A549 (cell line): ENCODE results near the gene NLRC5. TPM values are rescaled to one million over a fixed set of nuclear protein-coding genes. Genes with fewer than 3 reads are reported as not detected.

Experiments
- ATAC-seq, 2 experiments: fragments of 200-7000 bp in 1 of 2; fragments of >200 bp in 1 of 2; cut with Nextera tagmentation in 1 of 2; cut with Tn5 transposase in 1 of 2; 3 replicates each; pipeline versions ENCODE4 v1.8.0 to v1.9.1; 2018 to 2020; ENCODE audit warnings: mild to moderate bottlenecking in 1 of 2, moderate library complexity in 1 of 2
- CTCF ChIA-PET: fragments of 300-600 bp; sonication (Branson Sonifier 250); formaldehyde crosslinking; extraction: SDS; loops from one replicate; lab custom pipeline; 2021; ENCODE audit warnings: antibody characterized with exemption, inconsistent platforms; lab: Yijun Ruan, JAX
- POLR2A ChIA-PET: fragments of 350-600 bp; formaldehyde crosslinking; extraction: SDS; loops from one replicate; lab custom pipeline; 2021; ENCODE audit warnings: antibody characterized with exemption, inconsistent platforms; lab: Yijun Ruan, JAX
- DNase-seq, 2 experiments: peaks; one replicate each; pipeline versions ENCODE4 v3.0.0 to v3.0.0-alpha.2; 2011 to 2016; ENCODE audit warnings: low read depth in 1 of 2, low spot score in 1 of 2
- FAIRE-seq: peaks from 2 replicates; lab custom pipeline; 2011; peaks lifted over from hg19 to GRCh38; lab: Jason Lieb, UNC
- H3K27ac ChIP-seq, 2 experiments: fragments of >200 bp; sonication (Bioruptor Twin); formaldehyde crosslinking; 3 replicates each; pipeline ENCODE4 v1.5.1; 2016 to 2017
- H3K4me1 ChIP-seq: fragments of >200 bp; sonication (Bioruptor Twin); formaldehyde crosslinking; 3 replicates; pipeline ENCODE4 v1.6.1; 2016
- H3K4me2 ChIP-seq: fragments of >200 bp; sonication (Bioruptor Twin); formaldehyde crosslinking; 3 replicates; pipeline ENCODE4 v1.6.1; 2016
- H3K4me3 ChIP-seq: fragments of >200 bp; sonication (Bioruptor Twin); formaldehyde crosslinking; 3 replicates; pipeline ENCODE4 v1.5.1; 2016
- H3K9me3 ChIP-seq: fragments of >200 bp; sonication (Bioruptor Twin); formaldehyde crosslinking; 3 replicates; pipeline ENCODE4 v1.6.1; 2016
- BHLHE40 ChIP-seq: IDR thresholded peaks from 2 replicates; pipeline ENCODE4 v1.6.1; 2012; ENCODE audit warnings: low read depth, low read length, inconsistent platforms
- CBX8 ChIP-seq: fragments of 200-600 bp; sonication (generic); IDR thresholded peaks from 2 replicates; pipeline ENCODE4 v1.6.1; 2016
- CHD2 ChIP-seq: fragments of 150-350 bp; IDR thresholded peaks from 2 replicates; pipeline ENCODE4 v1.6.1; 2014; ENCODE audit warnings: low read length; ENCODE audit not compliant: partially characterized antibody
- FOXS1 ChIP-seq: fragments of 250-450 bp; sonication (Bioruptor Pico); IDR thresholded peaks from 2 replicates; pipeline ENCODE4 v1.5.0; 2020; ENCODE audit warnings: mild to moderate bottlenecking, moderate library complexity
- GATA3 ChIP-seq: IDR thresholded peaks from 2 replicates; pipeline ENCODE4 v1.6.1; 2012; ENCODE audit warnings: borderline replicate concordance
- HDAC2 ChIP-seq: fragments of 200-600 bp; sonication (generic); IDR thresholded peaks from 2 replicates; pipeline ENCODE4 v1.6.1; 2016
- HEYL ChIP-seq: fragments of 250-450 bp; sonication (Bioruptor Pico); IDR thresholded peaks from 2 replicates; pipeline ENCODE4 v1.8.0; 2021; ENCODE audit warnings: mild to moderate bottlenecking, moderate library complexity
- MAZ ChIP-seq: fragments of 150-350 bp; IDR thresholded peaks from 2 replicates; pipeline ENCODE4 v1.6.1; 2014; ENCODE audit warnings: antibody characterized with exemption, low read depth, low read length, borderline replicate concordance
- NFE2L2 ChIP-seq: fragments of 150-350 bp; conservative IDR thresholded peaks from 2 replicates; pipeline ENCODE4 v1.6.1; 2014; ENCODE audit warnings: low read length
- NPAS2 ChIP-seq: fragments of 250-450 bp; sonication (Bioruptor Pico); IDR thresholded peaks from 2 replicates; pipeline ENCODE4 v1.8.0; 2022; ENCODE audit warnings: mild to moderate bottlenecking, moderate library complexity, borderline replicate concordance
- RCOR1 ChIP-seq: fragments of 150-350 bp; IDR thresholded peaks from 2 replicates; pipeline ENCODE4 v1.6.1; 2014; ENCODE audit warnings: antibody characterized with exemption, low read length, low read depth
- RNF2 ChIP-seq: fragments of 200-600 bp; sonication (generic); IDR thresholded peaks from 2 replicates; pipeline ENCODE4 v1.6.1; 2016; ENCODE audit warnings: low read depth, mild to moderate bottlenecking, antibody characterized with exemption, moderate library complexity, borderline replicate concordance
- SMC3 ChIP-seq: fragments of >200 bp; sonication (Bioruptor Twin); formaldehyde crosslinking; IDR thresholded peaks from 3 replicates; pipeline ENCODE4 v1.6.1; 2018; ENCODE audit warnings: inconsistent platforms
- SREBF2 ChIP-seq: fragments of 450-650 bp; IDR thresholded peaks from 2 replicates; pipeline ENCODE4 v1.6.1; 2014; ENCODE audit warnings: mild to moderate bottlenecking, moderate library complexity
- TFCP2L1 ChIP-seq: fragments of 250-450 bp; sonication (Bioruptor Pico); IDR thresholded peaks from 2 replicates; pipeline ENCODE4 v1.5.0; 2021; ENCODE audit warnings: mild to moderate bottlenecking
- TP53 ChIP-seq: fragments of 250-450 bp; sonication (Bioruptor Pico); IDR thresholded peaks from 2 replicates; pipeline ENCODE4 v1.5.0; 2021; ENCODE audit warnings: mild to moderate bottlenecking, moderate library complexity
- ZC3H11A ChIP-seq: fragments of 450-650 bp; IDR thresholded peaks from 2 replicates; pipeline ENCODE4 v1.6.1; 2014; ENCODE audit warnings: antibody characterized with exemption, mild to moderate bottlenecking
- WGBS: methylation state at CpG from one replicate; pipeline ENCODE4 v1.1.6; 2017; ENCODE audit errors: missing lambda C conversion rate; 5-methylcytosine and 5-hydroxymethylcytosine counted together
- polyA plus RNA-seq, 4 experiments: library from polyadenylated mRNA; depleted of rRNA in 3 of 4; stranded (reverse); fragments of >200 nt; fragmentation: RNase III in 1 of 4; extraction: RNeasy Plus Mini Kit Qiagen cat#74134 plus additional on column Dnase treatment in 1 of 4; gene quantifications; 2 replicates in 3 of 4; 3 replicates in 1 of 4; pipeline ENCODE4 v1.2.3, GENCODE V29; 2011 to 2017
- TF ChIP-seq, protein P1 (sequence below): fragments of 200-600 bp; sonication (generic); IDR thresholded peaks from 2 replicates; pipeline ENCODE4 v1.6.1; 2016; ENCODE audit warnings: antibody characterized with exemption, mild to moderate bottlenecking, moderate library complexity
- TF ChIP-seq, protein P2 (sequence below): fragments of 250-450 bp; sonication (Bioruptor Pico); IDR thresholded peaks from 2 replicates; pipeline ENCODE4 v1.5.0; 2021; ENCODE audit warnings: mild to moderate bottlenecking, moderate library complexity, borderline replicate concordance
- TF ChIP-seq, protein P3 (sequence below): fragments of >200 bp; sonication (Bioruptor Twin); formaldehyde crosslinking; IDR thresholded peaks from 3 replicates; pipeline ENCODE4 v1.6.1; 2016

The NLRC5 gene
- polyA plus RNA-seq, 2 of the 4 experiments (the other 2 are of a cell fraction) = 2.5 to 3.6 TPM

DNA sequence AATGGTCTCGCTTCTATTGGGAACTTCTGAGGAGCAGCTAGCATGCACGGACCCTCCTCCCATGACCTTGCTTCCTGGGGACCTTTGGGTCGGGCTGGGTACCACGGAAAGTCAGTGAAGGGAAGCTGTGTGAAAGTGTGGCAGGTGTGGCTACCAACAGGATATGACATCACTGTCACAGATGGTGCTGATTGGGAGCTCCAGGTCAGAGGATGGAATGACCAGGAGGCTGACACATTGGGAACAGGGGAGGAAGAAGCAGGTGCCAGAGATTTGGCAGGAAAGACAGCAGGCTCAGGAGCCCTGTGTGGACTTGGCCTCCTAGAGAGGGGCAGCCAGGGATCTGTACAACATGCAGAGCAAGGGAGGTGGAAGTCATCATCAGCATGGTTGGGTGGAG, 137.1 kb downstream of the NLRC5 start (continued):
- TF ChIP-seq CHD2 (no peak), TP53 (no peak), GATA3 (no peak), NPAS2 (CRISPR knock-in tag) (no peak), TFCP2L1 (no peak)

DNA sequence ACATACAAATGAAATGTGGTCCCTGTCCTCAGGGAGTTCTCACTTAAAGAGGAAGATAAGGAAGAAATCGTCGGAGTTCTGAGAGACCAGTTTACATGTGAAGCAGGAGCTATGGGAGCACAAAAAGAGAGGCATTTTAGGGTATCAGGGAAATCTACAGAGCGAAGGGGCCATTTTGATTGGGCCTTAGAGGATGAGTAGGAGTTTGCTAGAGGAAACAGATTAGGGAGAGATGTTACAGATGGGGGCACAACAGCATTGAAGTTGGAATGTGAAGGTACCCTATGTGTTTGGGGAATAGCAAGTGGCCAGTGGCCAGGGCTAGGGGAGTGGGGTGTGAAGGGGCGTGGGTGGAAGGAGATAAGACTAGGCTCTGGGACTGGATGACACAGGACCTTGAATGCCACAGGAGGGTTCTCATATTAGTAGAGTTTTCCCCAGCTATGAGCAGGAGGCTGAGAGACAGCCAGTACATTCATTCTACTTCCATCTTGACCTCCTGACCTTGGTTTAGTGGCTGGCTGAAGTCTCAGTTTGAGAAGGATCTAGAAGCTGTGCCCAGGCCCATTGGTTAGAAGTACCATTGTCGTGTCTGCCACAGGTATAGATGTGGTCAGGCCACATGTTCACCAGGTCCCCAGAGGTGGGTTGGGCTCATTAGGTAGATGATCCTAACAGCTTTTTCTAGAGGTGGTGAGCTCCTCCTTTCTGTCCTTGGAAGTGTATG, 137.8 kb downstream of the NLRC5 start:
- Histone ChIP-seq H3K27ac (no peak overlapping the region), H3K4me3 (no peak overlapping the region), H3K4me1 (no peaks in the 10 kb centered on the region), H3K4me2 (no peak overlapping the region), H3K9me3 (no peaks in the 10 kb centered on the region)
- ChIA-PET CTCF (interaction anchor here (1.2 to 3.5 kb wide), 4 partner anchors 11 to 43 kb away, joined by 3 to 19 read pairs (median 5); partner anchors contain the start of gene CPNE2), POLR2A (interaction anchor here (0.5 kb wide), 1 partner anchor 13 kb away, joined by 9 read pairs; no protein-coding TSS in a partner anchor)
- DNase-seq (no peak), ATAC-seq (no peak), FAIRE-seq (no peak)
- WGBS = 85% methylated on average over 5 of the region's 5 CpGs
- TF ChIP-seq HEYL (CRISPR knock-in tag) (no peak), SREBF2 (no peak), RNF2 (no peak), BHLHE40 (no peak), FOXS1 (no peak), TP53 (no peak), GATA3 (no peak), RCOR1 (no peak), CBX8 (no peak), HDAC2 (no peak), TFCP2L1 (no peak), SMC3 (no peak), NPAS2 (CRISPR knock-in tag) (no peak), NFE2L2 (no peak), ZC3H11A (no peak), MAZ (no peak)
- TF ChIP-seq, protein P1, sequence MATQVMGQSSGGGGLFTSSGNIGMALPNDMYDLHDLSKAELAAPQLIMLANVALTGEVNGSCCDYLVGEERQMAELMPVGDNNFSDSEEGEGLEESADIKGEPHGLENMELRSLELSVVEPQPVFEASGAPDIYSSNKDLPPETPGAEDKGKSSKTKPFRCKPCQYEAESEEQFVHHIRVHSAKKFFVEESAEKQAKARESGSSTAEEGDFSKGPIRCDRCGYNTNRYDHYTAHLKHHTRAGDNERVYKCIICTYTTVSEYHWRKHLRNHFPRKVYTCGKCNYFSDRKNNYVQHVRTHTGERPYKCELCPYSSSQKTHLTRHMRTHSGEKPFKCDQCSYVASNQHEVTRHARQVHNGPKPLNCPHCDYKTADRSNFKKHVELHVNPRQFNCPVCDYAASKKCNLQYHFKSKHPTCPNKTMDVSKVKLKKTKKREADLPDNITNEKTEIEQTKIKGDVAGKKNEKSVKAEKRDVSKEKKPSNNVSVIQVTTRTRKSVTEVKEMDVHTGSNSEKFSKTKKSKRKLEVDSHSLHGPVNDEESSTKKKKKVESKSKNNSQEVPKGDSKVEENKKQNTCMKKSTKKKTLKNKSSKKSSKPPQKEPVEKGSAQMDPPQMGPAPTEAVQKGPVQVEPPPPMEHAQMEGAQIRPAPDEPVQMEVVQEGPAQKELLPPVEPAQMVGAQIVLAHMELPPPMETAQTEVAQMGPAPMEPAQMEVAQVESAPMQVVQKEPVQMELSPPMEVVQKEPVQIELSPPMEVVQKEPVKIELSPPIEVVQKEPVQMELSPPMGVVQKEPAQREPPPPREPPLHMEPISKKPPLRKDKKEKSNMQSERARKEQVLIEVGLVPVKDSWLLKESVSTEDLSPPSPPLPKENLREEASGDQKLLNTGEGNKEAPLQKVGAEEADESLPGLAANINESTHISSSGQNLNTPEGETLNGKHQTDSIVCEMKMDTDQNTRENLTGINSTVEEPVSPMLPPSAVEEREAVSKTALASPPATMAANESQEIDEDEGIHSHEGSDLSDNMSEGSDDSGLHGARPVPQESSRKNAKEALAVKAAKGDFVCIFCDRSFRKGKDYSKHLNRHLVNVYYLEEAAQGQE = no peak
- TF ChIP-seq, protein P2, sequence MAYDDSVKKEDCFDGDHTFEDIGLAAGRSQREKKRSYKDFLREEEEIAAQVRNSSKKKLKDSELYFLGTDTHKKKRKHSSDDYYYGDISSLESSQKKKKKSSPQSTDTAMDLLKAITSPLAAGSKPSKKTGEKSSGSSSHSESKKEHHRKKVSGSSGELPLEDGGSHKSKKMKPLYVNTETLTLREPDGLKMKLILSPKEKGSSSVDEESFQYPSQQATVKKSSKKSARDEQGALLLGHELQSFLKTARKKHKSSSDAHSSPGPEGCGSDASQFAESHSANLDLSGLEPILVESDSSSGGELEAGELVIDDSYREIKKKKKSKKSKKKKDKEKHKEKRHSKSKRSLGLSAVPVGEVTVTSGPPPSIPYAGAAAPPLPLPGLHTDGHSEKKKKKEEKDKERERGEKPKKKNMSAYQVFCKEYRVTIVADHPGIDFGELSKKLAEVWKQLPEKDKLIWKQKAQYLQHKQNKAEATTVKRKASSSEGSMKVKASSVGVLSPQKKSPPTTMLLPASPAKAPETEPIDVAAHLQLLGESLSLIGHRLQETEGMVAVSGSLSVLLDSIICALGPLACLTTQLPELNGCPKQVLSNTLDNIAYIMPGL (CRISPR knock-in tag) = no peak
- TF ChIP-seq, protein P3, sequence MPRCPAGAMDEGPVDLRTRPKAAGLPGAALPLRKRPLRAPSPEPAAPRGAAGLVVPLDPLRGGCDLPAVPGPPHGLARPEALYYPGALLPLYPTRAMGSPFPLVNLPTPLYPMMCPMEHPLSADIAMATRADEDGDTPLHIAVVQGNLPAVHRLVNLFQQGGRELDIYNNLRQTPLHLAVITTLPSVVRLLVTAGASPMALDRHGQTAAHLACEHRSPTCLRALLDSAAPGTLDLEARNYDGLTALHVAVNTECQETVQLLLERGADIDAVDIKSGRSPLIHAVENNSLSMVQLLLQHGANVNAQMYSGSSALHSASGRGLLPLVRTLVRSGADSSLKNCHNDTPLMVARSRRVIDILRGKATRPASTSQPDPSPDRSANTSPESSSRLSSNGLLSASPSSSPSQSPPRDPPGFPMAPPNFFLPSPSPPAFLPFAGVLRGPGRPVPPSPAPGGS = no peak
